Femur (tissue), 1 donor: ENCODE data around the gene PRKAR1B.

ENCODE experiments used
- DNase-seq: peaks from one replicate; pipeline ENCODE4 v3.0.0-alpha.2; 2017

PRKAR1B gene

DNA sequence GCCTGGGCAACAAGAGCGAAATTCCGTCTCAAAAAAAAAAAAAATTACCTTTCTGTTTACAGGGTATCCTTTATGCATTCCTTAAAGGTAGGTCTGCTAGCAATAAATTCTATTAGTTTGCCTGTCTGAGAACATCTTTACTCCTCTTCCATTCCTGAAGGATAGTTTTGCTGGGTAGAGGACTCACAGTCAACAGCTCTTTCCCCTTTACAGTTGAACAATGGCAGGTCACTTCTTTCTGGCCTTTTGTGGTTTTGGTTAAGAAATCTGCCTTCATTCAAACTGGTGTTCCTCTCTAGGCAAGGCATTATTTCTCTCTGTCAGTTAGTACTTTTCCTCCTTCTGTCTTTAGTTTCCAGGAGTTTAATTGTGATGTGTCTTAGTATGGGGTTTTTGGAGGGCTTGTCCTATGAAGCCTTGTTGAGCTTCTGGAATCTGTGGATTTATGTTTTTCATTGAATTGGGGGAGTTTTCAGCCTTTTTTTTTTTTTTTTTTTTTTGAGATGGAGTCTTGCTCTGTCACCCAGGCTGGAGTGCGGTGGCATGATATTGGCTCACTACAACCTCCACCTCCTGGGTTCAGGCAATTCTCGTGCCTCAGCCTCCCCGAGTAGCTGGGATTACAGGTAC, 5.3 kb downstream of the PRKAR1B start:
- DNase-seq: no peak

DNA sequence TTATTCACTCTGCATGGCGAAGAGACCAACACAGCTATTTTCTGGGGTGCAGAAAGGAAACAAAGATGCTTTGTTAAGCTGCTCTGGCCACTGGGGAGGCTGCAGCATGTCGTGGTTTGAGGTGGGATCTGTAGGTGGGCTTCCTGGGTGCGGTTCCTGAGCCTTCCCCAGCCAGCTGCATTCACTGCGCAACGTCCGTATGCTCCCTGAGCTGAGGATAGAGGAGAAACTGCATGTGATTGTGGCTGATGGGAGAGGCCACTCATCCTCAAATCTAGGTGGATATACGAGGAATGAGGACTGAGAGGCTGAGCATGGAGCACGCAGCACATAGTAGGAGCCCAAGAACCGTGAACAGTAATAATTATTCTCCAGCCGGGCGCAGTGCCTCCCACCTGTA, 10.4 kb downstream of the PRKAR1B start:
- no peak for DNase-seq

DNA sequence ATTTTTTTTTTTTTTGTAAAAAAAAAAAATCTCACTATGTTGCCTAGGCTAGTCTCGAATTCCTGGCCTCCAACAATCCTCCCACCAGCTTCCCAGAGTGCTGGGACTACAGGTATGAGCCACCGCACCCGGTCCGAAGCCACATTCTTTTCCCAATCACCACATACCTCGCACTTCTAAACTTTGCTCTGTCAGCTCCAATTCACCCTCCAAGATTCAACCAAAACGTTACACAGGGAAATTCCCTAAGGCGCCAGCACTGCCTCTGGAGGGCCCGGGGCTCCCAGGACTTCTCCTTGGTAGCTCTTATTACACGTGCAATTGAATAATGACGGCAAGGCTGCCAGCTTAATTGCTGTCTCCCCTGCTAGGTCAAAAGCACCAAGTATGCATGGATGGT, 10.9 kb downstream of the PRKAR1B start:
- DNase-seq: no peak

DNA sequence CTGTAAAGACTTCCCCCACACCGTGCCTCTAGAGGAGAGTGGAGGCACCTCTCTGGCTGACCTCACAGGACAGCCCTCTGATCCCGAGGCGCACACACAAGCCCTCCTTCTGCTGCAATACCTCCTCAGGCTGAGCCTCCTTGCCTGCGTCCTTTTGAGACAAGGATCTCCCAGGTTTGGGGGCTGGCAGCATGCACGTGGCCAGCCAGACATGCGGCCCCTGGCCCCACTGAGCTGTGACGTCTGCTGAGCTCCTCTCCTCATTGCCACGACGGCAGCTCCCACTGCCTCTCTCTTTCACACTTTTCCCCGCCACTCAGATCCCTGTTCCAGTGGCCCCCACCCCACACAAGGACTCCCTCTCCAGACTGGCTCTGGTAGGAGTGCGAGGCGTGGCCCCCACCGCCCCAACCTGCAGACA, 12.8 kb downstream of the PRKAR1B start:
- DNase-seq: no peak

DNA sequence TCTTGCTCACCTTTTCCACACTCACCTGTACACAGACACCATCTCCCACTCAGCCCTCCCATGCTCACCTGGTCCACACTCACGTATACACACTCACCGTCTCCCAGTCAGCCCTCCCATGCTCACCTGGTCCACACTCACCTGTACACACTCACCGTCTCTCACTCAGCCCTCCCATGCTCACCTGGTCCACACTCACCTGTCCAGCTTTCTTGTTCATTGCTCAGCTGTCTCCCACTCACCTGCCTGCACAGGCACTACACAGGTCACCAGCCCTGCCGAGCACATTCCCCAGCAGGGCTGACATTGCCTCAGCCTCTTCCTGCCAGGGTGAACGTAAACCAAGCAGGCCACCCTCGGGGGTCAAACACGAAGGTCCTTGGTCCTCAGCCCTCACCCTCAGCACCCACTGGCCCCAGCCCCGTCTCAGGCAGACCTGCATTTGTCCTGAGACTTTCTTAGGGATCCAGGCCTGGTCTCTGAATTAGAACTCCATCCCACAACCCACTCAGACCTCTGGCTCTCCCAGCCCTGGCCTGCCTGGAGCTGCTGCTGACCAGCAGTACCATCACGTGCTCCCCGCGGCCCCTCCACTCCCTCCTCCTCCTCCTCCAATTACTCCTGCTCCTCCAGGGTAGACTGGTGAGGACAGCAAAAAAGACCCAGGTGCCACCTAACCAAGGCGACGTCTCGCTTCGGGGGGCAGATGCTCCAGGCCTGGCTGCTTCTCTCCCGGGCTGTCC, 13.4 kb downstream of the PRKAR1B start:
- no peak for DNase-seq

DNA sequence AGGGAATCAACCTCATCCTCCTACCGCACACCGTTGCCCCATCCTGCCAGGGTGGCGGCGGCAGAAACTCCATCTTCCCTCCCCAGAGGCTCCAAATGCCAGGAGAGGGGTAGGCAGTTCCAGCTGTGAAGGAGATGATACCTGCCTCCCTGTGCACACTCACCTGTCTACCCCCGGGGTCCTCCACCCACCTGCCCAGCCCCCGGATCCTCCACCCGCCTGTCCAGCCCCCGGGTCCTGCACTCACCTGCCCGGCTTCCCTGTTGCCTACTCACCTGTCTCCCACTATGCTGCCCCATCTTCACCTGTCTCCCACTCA, 14.0 kb downstream of the PRKAR1B start:
- DNase-seq: no peak

DNA sequence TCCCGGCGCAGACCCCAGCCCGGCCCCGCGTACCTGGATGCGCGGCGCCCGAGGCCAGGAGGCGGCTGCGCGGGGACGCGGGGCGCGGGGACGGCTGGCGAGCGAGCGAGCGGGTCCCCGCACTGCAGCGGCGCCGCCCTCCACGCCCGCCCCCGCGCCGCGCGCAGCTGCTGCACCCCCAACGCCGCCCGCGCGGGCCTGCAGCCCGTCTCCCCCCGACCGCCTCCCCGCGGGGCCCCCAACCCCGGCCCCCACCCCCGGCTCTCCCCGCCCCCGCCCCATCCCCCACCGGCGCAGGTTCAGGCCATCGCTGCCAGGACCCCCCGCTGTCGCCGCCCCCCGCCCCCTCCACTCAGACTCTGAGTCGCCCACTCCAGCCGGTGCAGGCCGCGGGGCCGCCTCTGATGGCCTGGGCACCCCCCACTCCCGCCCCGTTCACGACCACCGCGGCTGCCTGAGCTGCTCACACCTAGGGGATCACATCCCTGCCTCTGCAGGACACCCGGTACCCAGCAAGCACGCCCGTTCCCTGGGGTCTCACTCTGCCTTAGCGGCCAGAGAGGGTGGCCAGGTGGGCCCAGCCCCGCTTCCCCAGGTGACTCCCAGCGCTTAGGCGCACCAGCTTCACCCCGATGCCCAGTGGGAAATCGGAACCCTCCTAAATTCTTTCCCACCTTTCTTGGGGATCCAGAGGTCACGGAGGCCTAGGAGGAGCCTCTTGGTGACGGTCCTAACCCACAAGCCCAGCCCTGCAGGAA, 14.5 kb downstream of the PRKAR1B start:
- DNase-seq: peak; percentile 30

DNA sequence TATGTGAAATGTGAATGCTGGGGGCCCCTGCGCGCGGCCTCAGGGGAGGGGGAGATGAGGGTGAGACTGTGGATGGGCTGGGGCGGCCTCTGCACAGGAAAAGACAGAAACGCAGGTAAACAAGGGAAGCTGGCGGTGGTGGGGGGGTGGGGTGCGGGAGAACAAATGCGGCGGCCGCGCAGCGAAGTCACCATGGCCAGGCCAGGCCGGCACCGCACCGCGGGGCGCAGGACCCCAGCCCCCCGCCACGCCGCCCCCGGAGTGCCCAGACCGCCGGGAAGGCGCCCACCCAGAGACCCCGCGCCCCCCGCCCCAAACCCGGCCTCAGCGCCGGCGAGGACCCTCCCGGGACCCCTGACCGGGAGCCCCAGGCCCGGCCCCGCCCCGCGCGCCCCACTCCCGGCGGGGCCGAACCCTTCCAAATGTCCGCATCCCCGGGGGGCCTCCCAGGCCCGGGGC, 15.1 kb downstream of the PRKAR1B start:
- no peak for DNase-seq

DNA sequence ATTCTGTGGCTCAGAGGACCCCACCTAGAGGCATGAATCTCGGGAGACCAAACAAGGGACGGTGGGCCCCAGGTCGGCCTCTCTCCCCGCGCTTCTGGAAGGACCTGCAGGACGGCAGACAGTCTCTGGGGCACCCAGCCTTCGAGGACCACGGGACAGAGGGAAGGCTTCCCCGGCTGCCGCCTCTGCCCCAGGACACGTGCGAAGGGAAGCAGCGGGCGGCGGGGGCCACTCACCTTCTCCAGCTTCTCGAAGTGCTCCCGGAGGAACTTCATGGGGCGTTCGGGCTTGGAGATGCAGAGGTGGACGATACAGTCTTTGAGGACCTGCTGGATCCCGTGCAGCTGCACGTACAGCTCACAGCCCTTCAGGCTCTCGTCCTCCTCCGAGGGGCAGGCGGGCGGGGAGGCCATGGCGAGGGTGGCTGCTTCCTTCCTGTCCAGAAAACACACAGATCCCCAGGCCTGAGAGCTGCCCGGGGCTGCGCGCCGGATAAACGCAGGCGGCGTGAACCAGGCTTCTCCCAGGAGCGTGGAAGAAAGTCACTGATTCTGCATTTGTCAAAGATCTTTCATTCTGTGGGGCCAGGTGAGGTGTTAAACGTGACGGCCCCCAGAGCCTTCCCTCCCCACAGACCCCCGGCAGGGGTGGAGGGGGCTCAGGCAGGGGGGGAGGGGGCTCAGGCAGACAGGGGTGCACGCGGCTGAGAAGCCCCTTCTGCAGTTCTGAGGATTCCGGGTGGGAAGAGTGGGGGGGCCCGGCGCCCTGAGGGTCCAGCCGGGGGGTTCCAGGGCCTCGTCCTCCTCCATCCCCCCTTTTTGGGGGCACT, 15.8 kb downstream of the PRKAR1B start:
- peak; percentile 42 for DNase-seq

DNA sequence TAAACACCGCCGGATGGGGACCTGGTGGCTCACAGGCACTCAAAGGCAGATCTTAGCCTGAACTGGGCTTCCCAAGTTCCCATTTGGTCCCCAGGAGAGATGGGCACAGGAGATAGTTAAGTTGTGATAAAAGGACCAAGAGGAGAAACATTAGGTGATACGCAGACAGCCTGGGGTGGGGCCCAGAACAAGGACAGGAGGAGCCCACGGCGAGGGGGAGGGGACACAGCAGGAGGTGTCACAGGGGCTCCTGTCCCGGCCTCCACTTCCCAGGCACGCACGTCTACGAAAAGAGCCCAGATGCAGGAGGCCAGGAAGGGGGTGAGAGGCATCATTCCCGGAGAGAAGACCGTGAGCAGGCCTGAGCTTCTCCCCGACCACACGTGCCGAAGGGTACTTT, 16.9 kb downstream of the PRKAR1B start:
- no peak for DNase-seq

DNA sequence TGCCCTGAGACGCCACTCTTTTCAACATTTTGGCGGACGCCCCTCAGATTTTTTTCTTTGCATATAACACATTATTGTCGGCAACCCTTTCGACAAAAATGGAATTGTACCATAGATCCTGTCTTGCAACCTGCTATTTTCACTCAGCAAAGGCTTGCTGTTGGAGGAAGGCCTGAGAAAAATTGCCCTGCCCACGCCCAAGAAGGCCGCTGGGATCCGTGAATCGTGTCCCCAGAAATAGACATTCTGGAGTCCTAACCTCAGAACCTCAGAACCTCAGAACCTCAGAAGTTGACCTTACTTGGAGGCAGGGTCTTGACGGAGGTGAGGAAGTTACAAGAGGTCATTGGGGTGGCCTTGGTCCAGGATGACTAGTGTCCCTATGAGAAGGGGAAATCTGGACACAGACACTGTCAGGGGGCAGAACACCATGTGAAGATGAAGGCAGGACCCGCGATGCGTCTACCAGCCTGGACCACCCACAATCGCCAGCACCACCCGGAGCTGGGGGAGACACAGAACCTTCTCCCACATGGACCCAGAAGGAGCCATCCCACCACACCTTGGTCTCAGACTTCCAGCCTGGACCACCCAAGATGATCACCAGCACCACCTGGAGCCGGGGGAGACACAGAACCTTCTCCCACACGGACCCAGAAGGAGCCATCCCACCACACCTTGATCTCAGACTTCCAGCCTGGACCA, 19.6 kb downstream of the PRKAR1B start:
- DNase-seq: no peak

DNA sequence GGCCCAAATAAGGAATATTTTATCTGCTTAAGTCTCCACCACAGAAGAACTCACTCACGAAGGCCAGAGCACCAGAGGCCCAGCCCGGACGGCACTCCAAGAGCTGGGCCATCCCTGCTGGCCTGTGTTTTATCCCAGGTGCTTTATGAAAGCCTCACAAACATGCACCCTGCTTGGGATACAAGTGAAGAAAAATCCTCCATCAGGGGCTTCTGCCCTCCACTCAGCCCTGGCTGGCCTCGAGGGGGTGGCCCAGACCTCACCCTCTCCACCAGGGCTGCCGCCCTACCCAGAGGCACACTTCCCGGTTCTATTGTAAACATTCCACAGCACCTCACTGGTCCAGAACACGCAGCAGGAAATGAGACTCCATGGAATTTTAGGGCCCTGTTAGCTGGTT, 20.4 kb downstream of the PRKAR1B start:
- no peak for DNase-seq

DNA sequence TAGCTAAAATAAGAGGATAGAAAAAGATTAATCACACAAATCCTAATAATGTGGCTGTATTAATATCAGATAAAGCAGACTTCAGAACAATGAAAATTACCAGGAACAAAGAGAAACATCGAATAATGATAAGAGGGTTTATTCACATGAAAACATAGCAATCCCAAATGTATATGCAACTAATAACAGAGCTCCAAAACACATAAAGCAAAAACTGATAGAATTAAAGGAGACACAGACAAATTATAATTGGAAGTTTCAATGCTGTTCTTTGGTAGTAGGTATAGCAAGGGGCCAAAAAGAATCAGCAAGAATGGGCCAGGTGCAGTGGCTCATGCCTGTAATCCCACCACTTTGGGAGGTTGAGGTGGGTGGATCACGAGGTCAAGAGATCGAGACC, 24.0 kb downstream of the PRKAR1B start:
- DNase-seq: no peak

DNA sequence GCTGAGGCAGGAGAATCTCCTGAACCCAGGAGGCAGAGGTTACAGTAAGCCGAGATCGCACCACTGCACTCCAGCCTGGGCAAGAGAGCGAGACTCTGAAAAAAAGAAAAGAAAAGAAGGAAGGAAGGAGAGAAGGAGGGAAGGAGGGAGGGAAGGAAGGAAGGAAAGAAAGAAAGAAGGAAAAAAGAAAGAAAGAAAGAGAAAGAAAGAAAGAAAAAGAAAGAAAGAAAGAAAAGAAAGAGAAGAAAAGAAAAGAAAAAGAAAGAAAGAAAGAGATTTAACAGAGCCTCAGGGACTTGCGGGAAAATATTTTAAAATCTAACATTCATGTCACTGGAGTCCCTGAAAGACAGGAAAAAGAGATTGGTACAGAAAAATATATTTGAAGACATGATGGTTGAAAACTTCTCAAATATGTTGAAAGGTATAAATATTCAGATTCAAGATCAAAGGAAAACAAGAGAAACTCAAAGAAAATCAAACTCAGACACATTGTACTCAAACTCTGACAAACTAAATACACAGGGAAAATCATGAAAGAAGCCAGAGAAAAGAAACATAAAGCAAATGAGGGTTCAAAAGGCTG, 25.9 kb downstream of the PRKAR1B start:
- DNase-seq: no peak

DNA sequence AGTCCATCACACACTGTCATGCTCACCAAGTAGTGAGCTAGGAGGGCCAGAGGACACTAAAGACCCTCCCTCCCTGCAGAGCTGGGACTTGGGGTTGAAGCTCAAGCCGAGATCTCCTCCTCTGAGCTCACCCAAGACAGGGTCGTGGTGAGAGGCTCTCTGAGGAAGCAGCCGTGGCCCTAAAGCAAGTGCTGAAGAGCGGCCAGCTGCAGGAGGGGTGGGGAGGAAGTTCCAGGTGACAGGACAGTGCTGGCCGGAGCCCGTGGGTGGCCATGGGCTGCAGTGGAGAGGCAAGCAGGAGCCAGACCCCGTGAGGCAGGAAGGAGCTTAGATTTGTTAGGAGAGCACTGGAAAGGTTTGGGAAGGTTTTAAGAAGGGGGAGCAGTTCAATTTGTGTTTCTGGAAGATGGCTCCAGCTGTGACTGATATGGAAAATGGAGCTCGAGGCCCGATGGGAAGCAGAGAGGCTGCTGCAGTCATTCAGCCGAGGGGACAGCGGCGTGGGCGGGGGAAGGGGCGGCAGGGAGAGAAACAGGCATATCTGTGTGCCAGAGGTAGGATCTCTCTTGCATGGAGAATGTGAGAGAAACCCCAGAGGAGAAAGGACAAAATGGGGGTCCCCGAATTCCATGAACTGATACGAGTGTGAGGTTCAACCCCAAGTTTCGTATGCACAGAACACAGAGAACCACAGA, 27.5 kb downstream of the PRKAR1B start:
- no peak for DNase-seq

DNA sequence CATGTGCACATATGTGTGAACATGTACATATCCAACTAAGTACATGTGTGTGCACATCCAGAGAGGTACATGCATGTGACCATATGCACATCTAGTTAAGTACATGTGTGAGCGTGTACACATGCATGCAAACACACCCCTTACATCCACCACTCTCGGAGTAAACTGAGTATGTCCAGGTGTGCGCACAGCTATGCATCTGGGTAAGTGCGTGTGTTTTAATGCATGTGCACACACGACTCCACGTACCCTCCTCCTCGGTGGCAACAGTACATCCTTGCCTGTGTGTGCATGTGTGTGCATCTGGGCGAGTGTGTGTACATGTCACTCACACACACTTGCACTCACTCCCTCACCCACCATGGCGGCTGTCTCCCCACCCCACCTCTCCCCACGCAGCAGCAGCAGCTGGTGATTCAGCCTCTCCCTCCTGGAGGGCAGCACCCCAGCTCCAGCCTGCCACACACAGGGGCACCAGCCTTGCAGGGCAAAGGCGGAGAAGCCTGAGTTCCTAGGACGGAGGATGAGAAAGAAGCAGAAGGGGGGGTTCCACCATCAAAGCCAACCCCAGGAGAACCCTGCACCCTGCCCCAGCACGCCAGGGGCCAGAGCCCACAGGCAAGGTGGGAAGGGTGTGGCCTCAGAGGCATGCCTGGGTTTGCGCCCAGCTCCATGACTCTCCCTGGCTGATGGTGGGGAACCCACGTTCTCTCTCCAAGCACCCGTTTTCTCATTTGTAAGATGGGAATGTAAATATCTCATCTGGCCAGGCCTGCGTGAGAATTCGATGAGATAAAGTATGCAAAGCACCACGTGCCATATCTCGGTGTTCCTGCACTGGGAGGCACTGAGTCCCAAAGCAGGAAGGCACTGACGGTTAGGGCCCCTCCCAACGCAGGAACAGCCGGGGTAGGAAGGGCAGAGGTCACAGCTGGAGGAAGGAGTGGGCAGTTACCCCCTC, 28.3 kb downstream of the PRKAR1B start:
- no peak for DNase-seq

DNA sequence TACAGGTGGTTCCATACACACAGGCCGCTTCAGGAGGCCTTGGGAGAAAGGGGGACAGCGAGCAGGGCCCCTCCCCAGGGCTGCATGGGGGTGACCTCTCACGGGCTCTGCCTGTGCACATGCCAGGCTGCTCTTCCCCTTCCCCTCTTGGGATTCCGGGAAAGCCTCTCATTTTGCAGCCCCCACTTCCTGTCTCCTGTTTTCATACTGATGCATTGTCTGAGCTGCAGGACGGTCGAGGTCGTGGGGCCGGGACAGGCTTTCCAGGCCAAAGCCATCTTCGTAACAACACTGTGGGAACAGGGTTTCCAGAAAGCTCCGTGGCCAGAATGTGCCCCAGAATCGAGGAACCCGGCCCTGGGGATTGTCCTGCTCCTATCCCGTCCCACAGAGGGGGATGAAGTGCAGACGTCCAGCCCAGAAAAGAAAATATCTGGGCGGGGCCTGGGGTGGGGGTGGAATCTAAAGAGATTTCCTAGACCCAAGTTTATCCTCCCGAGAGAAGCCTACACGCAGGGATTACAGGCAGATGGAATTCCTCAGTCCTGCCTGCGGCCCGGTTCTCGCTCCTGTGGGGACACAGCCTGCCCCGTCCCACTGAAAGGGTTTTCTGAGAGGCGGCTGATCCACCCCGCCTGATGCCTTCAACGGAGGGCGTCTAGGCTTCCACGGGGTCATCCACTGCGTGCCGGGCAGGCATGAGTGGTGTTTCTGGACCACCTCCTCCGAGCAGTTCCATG, 30.1 kb downstream of the PRKAR1B start:
- DNase-seq: peak; percentile 32

DNA sequence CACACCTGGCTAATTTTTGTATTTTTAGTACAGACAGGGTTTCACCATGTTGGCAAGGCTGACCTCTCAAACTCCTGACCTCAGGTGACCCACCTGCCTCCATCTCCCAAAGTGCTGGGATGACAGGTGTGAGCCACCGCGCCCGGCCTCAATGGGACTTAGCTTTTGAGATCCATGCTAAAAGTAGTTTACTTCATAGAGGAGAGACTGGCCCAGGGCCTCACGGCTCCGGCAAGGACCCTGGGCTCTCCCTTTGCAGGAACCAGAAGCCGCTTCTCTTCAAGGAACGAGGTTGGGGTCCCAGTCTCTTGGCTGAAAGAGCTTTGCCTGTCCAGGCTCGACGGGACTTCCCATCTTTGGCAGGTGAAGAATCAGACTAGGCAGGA, 30.7 kb downstream of the PRKAR1B start:
- no peak for DNase-seq

DNA sequence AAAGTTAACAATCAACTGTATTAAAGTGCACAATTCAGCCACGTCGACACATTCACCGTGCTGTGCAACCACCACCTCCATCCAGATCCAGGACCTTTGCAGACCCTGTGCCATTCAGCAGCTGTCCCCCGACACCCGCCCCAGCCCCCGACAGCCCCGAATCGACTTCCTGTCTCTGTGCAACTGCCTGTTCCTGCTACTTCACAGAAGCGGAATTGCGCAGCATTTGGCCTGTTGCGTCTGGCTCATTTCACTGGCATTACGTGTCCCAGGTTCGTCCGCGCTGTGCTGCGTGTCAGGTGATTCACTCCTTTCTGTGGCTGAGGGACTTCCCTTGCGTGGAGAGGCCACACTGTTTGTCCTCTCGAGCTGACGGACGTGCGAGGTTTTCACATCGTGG, 33.8 kb downstream of the PRKAR1B start:
- DNase-seq: peak; percentile 7
